Amygdala (tissue), 56 donors: Measurements from ENCODE around the gene CHCHD4.
"Not testable (repeated sequence)": the region's sequence is repeated elsewhere in the genome, so short reads cannot be mapped to it uniquely, and the experiment has no call there.

Experiments
- DNase-seq, 56 donors: peaks; one replicate each; lab custom pipeline; 2025; lab: John Stamatoyannopoulos, UW

The CHCHD4 gene

GRCh38 chr3:14082108-14082657 lies 42.5 kb downstream of the CHCHD4 start:
- DNase-seq: no peak

GRCh38 chr3:14077310-14077709 lies 47.4 kb downstream of the CHCHD4 start:
- DNase-seq: no peak

GRCh38 chr3:14075233-14075632 lies 49.4 kb downstream of the CHCHD4 start:
- not testable (repeated sequence) for DNase-seq

GRCh38 chr3:14064910-14065309 lies 59.8 kb downstream of the CHCHD4 start:
- no peak for DNase-seq

- DNase-seq: no peak
Observed at GRCh38 chr3:14063152-14063551, 61.5 kb downstream of the CHCHD4 start.
